Uterus (tissue), 2 donors: Measurements from ENCODE around the gene C1orf52.

Experiments
- CTCF ChIP-seq, 4 experiments: fragments of 200-600 bp in 2 of 4; fragments of 450-650 bp in 2 of 4; sonication (generic) in 2 of 4; IDR thresholded peaks; one replicate each; pipeline ENCODE4 v1.5.1; 2016 to 2019; ENCODE audit warnings: antibody characterized with exemption in 4 of 4, mild to moderate bottlenecking in 2 of 4, moderate library complexity in 1 of 4
- POLR2A ChIP-seq, 2 donors: fragments of 450-650 bp; IDR thresholded peaks; one replicate each; pipeline ENCODE4 v1.6.1; 2016; ENCODE audit warnings: antibody characterized with exemption in 2 of 2, mild to moderate bottlenecking in 1 of 2, moderate library complexity in 1 of 2

- TF ChIP-seq CTCF (IDR thresholded peaks at IDR 0.05) (no peak), POLR2A (IDR thresholded peaks at IDR 0.05) (no peak)
These were observed 19.3 kb downstream of the C1orf52 start for GRCh38 chr1:85240174-85240601.
